HEK293 (cell line): ENCODE data around the gene PLEKHA3.
"Not testable (repeated sequence)": the region's sequence is repeated elsewhere in the genome, so short reads cannot be mapped to it uniquely, and the experiment has no call there.

Experiments used
- CTCF ChIA-PET: fragments of 350-600 bp; formaldehyde crosslinking; extraction: SDS; loops from one replicate; lab custom pipeline; 2021; ENCODE audit warnings: antibody characterized with exemption; lab: Yijun Ruan, JAX
- POLR2A ChIA-PET: fragments of 300-600 bp; formaldehyde crosslinking; extraction: SDS; loops from one replicate; lab custom pipeline; 2020; ENCODE audit warnings: antibody characterized with exemption, inconsistent platforms; lab: Yijun Ruan, JAX
- H3K27ac ChIP-seq: fragments of 200-500 bp; sonication (Bioruptor generic); 2 replicates; pipeline ENCODE4 v1.5.1; 2014; ENCODE audit warnings: low read depth, low read length, control low read depth, inconsistent platforms; ENCODE audit errors: extremely low read depth
- H3K36me3 ChIP-seq, 2 experiments: fragments of 200-500 bp in 1 of 2; sonication (Bioruptor generic) in 1 of 2; 1 replicate in 1 of 2; 2 replicates in 1 of 2; pipeline ENCODE4 v1.5.1; 2014 to 2017; ENCODE audit warnings: inconsistent platforms in 2 of 2, low read length in 2 of 2; ENCODE audit not compliant: control insufficient read depth in 2 of 2, insufficient read depth in 1 of 2
- H3K4me1 ChIP-seq: fragments of 200-500 bp; sonication (Bioruptor generic); 2 replicates; pipeline ENCODE4 v1.5.1; 2014; ENCODE audit warnings: mild to moderate bottlenecking, low read length, inconsistent platforms; ENCODE audit not compliant: control insufficient read depth, insufficient read depth
- H3K4me3 ChIP-seq: 2 replicates; pipeline ENCODE4 v1.5.1; 2011; ENCODE audit warnings: low read depth, mild to moderate bottlenecking, control low read depth, low read length, moderate library complexity
- H3K9me3 ChIP-seq: fragments of 200-500 bp; sonication (Bioruptor generic); 2 replicates; pipeline ENCODE4 v1.5.1; 2014; ENCODE audit warnings: low read depth, low read length, inconsistent platforms; ENCODE audit not compliant: control insufficient read depth, insufficient read depth
- ATF2 ChIP-seq: fragments of 450-650 bp; formaldehyde crosslinking; IDR thresholded peaks from 2 replicates; pipeline ENCODE4 v1.5.1; 2016; ENCODE audit warnings: missing biosample characterization, missing genetic modification characterization, low read depth
- FEZF1 ChIP-seq: fragments of 450-650 bp; formaldehyde crosslinking; IDR thresholded peaks from 2 replicates; pipeline ENCODE4 v1.5.1; 2016; ENCODE audit warnings: missing biosample characterization, missing genetic modification characterization
- KLF17 ChIP-seq: fragments of 450-650 bp; formaldehyde crosslinking; IDR thresholded peaks from 2 replicates; pipeline ENCODE4 v1.5.1; 2016; ENCODE audit warnings: missing biosample characterization, missing genetic modification characterization
- SCRT1 ChIP-seq: fragments of 450-650 bp; formaldehyde crosslinking; IDR thresholded peaks from 2 replicates; pipeline ENCODE4 v1.5.1; 2016; ENCODE audit warnings: missing biosample characterization, missing genetic modification characterization, borderline replicate concordance
- SCRT2 ChIP-seq: fragments of 450-650 bp; formaldehyde crosslinking; IDR thresholded peaks from 2 replicates; pipeline ENCODE4 v1.5.1; 2016; ENCODE audit warnings: missing biosample characterization, missing genetic modification characterization
- ZBTB49 ChIP-seq: fragments of 450-650 bp; formaldehyde crosslinking; IDR thresholded peaks from 2 replicates; pipeline ENCODE4 v1.5.1; 2016; ENCODE audit warnings: missing biosample characterization, missing genetic modification characterization, low read depth
- ZBTB8A ChIP-seq: fragments of 450-650 bp; formaldehyde crosslinking; IDR thresholded peaks from 2 replicates; pipeline ENCODE4 v1.5.1; 2016; ENCODE audit warnings: missing biosample characterization, missing genetic modification characterization
- ZNF146 ChIP-seq: fragments of 450-650 bp; formaldehyde crosslinking; IDR thresholded peaks from 2 replicates; pipeline ENCODE4 v1.5.1; 2016; ENCODE audit warnings: missing biosample characterization, missing genetic modification characterization
- ZNF184 ChIP-seq: fragments of 450-650 bp; IDR thresholded peaks from 2 replicates; pipeline ENCODE4 v1.5.1; 2018; ENCODE audit warnings: missing biosample characterization, mild to moderate bottlenecking, missing genetic modification characterization
- ZNF341 ChIP-seq: fragments of 450-650 bp; formaldehyde crosslinking; IDR thresholded peaks from 2 replicates; pipeline ENCODE4; 2016; ENCODE audit warnings: low read depth, missing biosample characterization, missing genetic modification characterization
- ZNF561 ChIP-seq: fragments of 450-650 bp; IDR thresholded peaks from 2 replicates; pipeline ENCODE4 v1.5.1; 2018; ENCODE audit warnings: missing biosample characterization, missing genetic modification characterization, borderline replicate concordance
- ZNF571 ChIP-seq: fragments of 450-650 bp; formaldehyde crosslinking; IDR thresholded peaks from 2 replicates; pipeline ENCODE4 v1.5.0; 2017; ENCODE audit warnings: missing biosample characterization, missing genetic modification characterization
- ZNF580 ChIP-seq: fragments of 450-650 bp; formaldehyde crosslinking; IDR thresholded peaks from 2 replicates; pipeline ENCODE4 v1.5.1; 2016; ENCODE audit warnings: missing biosample characterization, missing genetic modification characterization
- ZNF585B ChIP-seq: fragments of 450-650 bp; formaldehyde crosslinking; IDR thresholded peaks from 2 replicates; pipeline ENCODE4 v1.5.1; 2016; ENCODE audit warnings: missing biosample characterization, missing genetic modification characterization
- ZNF639 ChIP-seq: fragments of 450-650 bp; formaldehyde crosslinking; IDR thresholded peaks from 2 replicates; pipeline ENCODE4 v1.5.1; 2016; ENCODE audit warnings: missing biosample characterization, missing genetic modification characterization
- ZNF658 ChIP-seq: fragments of 450-650 bp; formaldehyde crosslinking; IDR thresholded peaks from 2 replicates; pipeline ENCODE4; 2016; ENCODE audit warnings: missing biosample characterization, missing genetic modification characterization
- ZSCAN5A ChIP-seq: fragments of 450-650 bp; formaldehyde crosslinking; IDR thresholded peaks from 2 replicates; pipeline ENCODE4 v1.5.1; 2016; ENCODE audit warnings: missing biosample characterization, missing genetic modification characterization

PLEKHA3 gene

GRCh38 chr2:178523596-178524134 is 43.4 kb downstream of the PLEKHA3 start (continued):
- TF ChIP-seq FEZF1 (tag by site-specific recombination) (no peak), ZBTB8A (tag by site-specific recombination) (no peak)

- H3K36me3 ChIP-seq, H3K27ac ChIP-seq, H3K9me3 ChIP-seq, H3K4me3 ChIP-seq, POLR2A ChIA-PET, H3K4me1 ChIP-seq: not testable (repeated sequence)
- TF ChIP-seq ZNF580, result peak; percentile 37; the same call in 1 of the 2 replicates
- TF ChIP-seq ZNF146, result peak; percentile 84
- CTCF ChIA-PET, result interaction anchor here (0.7 kb wide), 1 partner anchor 414 kb away, joined by 3 read pairs; no protein-coding TSS in a partner anchor
These were observed 44.8 kb downstream of the PLEKHA3 start for GRCh38 chr2:178525010-178525409.

GRCh38 chr2:178525460-178525859 is 45.2 kb downstream of the PLEKHA3 start:
- H3K9me3 ChIP-seq, CTCF ChIA-PET, H3K36me3 ChIP-seq, H3K4me3 ChIP-seq, POLR2A ChIA-PET, H3K4me1 ChIP-seq, H3K27ac ChIP-seq: not testable (repeated sequence)
- TF ChIP-seq SCRT2 (peak; percentile 85), ZNF184 (tag by site-specific recombination) (0 out of 2 replicates have a peak, but pooled peaks have one; percentile 52), SCRT1 (tag by site-specific recombination) (0 out of 2 replicates have a peak, but pooled peaks have one; percentile 72)

- POLR2A ChIA-PET, result no interaction called here
- CTCF ChIA-PET, result no interaction called here
- TF ChIP-seq ZBTB8A (tag by site-specific recombination) (no peak), ATF2 (tag by site-specific recombination) (0 out of 2 replicates have a peak, but pooled peaks have one; percentile 11)
- no peak overlapping the region for H3K27ac ChIP-seq
- H3K4me1 ChIP-seq, result no peaks in the 10 kb centered on the region
- no peak overlapping the region for H3K4me3 ChIP-seq
- no peaks in the 10 kb centered on the region for H3K9me3 ChIP-seq
- H3K36me3 ChIP-seq, result peaks cover 0 to 9% of the 10 kb centered on the region in 2 experiments; a peak in 1 of 3 replicates
These were observed 46.0 kb downstream of the PLEKHA3 start for GRCh38 chr2:178526256-178526655.

- peaks cover 0 to 22% of the 10 kb centered on the region in 2 experiments; a peak in 1 of 3 replicates for H3K36me3 ChIP-seq
- ChIA-PET POLR2A (no interaction called here), CTCF (no interaction called here)
- H3K9me3 ChIP-seq, result no peaks in the 10 kb centered on the region
- H3K4me1 ChIP-seq, result no peaks in the 10 kb centered on the region
- H3K4me3 ChIP-seq, result no peak overlapping the region
- no peak overlapping the region for H3K27ac ChIP-seq
- TF ChIP-seq ZNF341 (no peak), ZBTB49 (tag by site-specific recombination) (no peak), ZNF571 (no peak), ZNF658 (tag by site-specific recombination) (no peak), ZNF639 (tag by site-specific recombination) (no peak), ZNF585B (tag by site-specific recombination) (no peak), ZSCAN5A (tag by site-specific recombination) (no peak), ZNF561 (tag by site-specific recombination) (no peak), KLF17 (tag by site-specific recombination) (no peak)
These were observed 47.3 kb downstream of the PLEKHA3 start for GRCh38 chr2:178527592-178527991.
